IPS-20b (cell line): ENCODE data around the gene ADCY9.

Experiments used
- H3K27ac ChIP-seq: one replicate; pipeline ENCODE4 v1.5.1; 2013; ENCODE audit warnings: low read length
- H3K27me3 ChIP-seq: 2 replicates; pipeline ENCODE4 v1.6.1; 2013; ENCODE audit warnings: mild to moderate bottlenecking, low read length, inconsistent platforms; ENCODE audit not compliant: insufficient read depth
- H3K36me3 ChIP-seq: 2 replicates; pipeline ENCODE4 v1.6.1; 2013; ENCODE audit warnings: low read depth, mild to moderate bottlenecking, inconsistent platforms, low read length, moderate library complexity; ENCODE audit not compliant: insufficient read depth
- H3K4me1 ChIP-seq: 2 replicates; pipeline ENCODE4 v1.6.1; 2013; ENCODE audit warnings: mild to moderate bottlenecking, control low read depth, inconsistent platforms, low read length, moderate library complexity; ENCODE audit not compliant: insufficient read depth
- H3K4me3 ChIP-seq: 2 replicates; pipeline ENCODE4 v1.5.1; 2013; ENCODE audit warnings: mild to moderate bottlenecking, low read length, inconsistent platforms
- H3K9ac ChIP-seq: 2 replicates; pipeline ENCODE4 v1.6.1; 2013; ENCODE audit warnings: low read depth, mild to moderate bottlenecking, inconsistent platforms, low read length, moderate library complexity
- H3K9me3 ChIP-seq: 2 replicates; pipeline ENCODE4 v1.6.1; 2013; ENCODE audit warnings: mild to moderate bottlenecking, low read depth, low read length, inconsistent platforms; ENCODE audit not compliant: insufficient read depth

The ADCY9 gene

GRCh38 chr16:3988824-3989223 is 127.4 kb downstream of the ADCY9 start:
- Histone ChIP-seq H3K4me3 (no peak overlapping the region), H3K9ac (no peak overlapping the region), H3K9me3 (no peaks in the 10 kb centered on the region), H3K36me3 (no peaks in the 10 kb centered on the region), H3K4me1 (no peaks in the 10 kb centered on the region), H3K27me3 (no peaks in the 10 kb centered on the region), H3K27ac (no peak overlapping the region)

- Histone ChIP-seq H3K4me1 (no peaks in the 10 kb centered on the region), H3K4me3 (no peak overlapping the region), H3K9me3 (no peaks in the 10 kb centered on the region), H3K27me3 (peaks cover 3% of the 10 kb centered on the region; the same call in 1 of the 2 replicates), H3K27ac (no peak overlapping the region), H3K9ac (no peak overlapping the region), H3K36me3 (no peaks in the 10 kb centered on the region)
These were observed 128.2 kb downstream of the ADCY9 start for GRCh38 chr16:3988011-3988410.

GRCh38 chr16:3987231-3987630 is 129.0 kb downstream of the ADCY9 start:
- H3K36me3 ChIP-seq: no peaks in the 10 kb centered on the region

GRCh38 chr16:3986235-3986544 is 130.1 kb downstream of the ADCY9 start:
- Histone ChIP-seq H3K27ac (no peak overlapping the region), H3K36me3 (no peaks in the 10 kb centered on the region)

More at GRCh38 chr16:3987231-3987630, 129.0 kb downstream of the ADCY9 start:
- no peaks in the 10 kb centered on the region for H3K4me1 ChIP-seq
- peaks cover 3% of the 10 kb centered on the region; the same call in 1 of the 2 replicates for H3K27me3 ChIP-seq
- H3K27ac ChIP-seq: no peak overlapping the region
- H3K4me3 ChIP-seq: no peak overlapping the region
- no peaks in the 10 kb centered on the region for H3K9me3 ChIP-seq
- no peak overlapping the region for H3K9ac ChIP-seq

GRCh38 chr16:3984111-3985060 is 131.9 kb downstream of the ADCY9 start:
- Histone ChIP-seq H3K4me3 (no peak overlapping the region), H3K9ac (no peak overlapping the region), H3K27me3 (peaks cover 3% of the 10 kb centered on the region; the same call in 1 of the 2 replicates), H3K27ac (no peak overlapping the region), H3K36me3 (no peaks in the 10 kb centered on the region), H3K9me3 (no peaks in the 10 kb centered on the region), H3K4me1 (no peaks in the 10 kb centered on the region)

More at GRCh38 chr16:3986235-3986544, 130.1 kb downstream of the ADCY9 start:
- H3K4me1 ChIP-seq: no peaks in the 10 kb centered on the region
- H3K9ac ChIP-seq: no peak overlapping the region
- no peak overlapping the region for H3K4me3 ChIP-seq
- H3K9me3 ChIP-seq: no peaks in the 10 kb centered on the region
- H3K27me3 ChIP-seq: peaks cover 3% of the 10 kb centered on the region; the same call in 1 of the 2 replicates

- Histone ChIP-seq H3K36me3 (no peaks in the 10 kb centered on the region), H3K9me3 (no peaks in the 10 kb centered on the region), H3K9ac (no peak overlapping the region), H3K4me1 (no peaks in the 10 kb centered on the region), H3K27me3 (peaks cover 3% of the 10 kb centered on the region; the same call in 1 of the 2 replicates), H3K4me3 (no peak overlapping the region), H3K27ac (no peak overlapping the region)
These were observed 133.1 kb downstream of the ADCY9 start for GRCh38 chr16:3983081-3983520.

- Histone ChIP-seq H3K36me3 (no peaks in the 10 kb centered on the region), H3K4me3 (no peak overlapping the region), H3K9ac (no peak overlapping the region), H3K4me1 (no peaks in the 10 kb centered on the region), H3K27me3 (peaks cover 3% of the 10 kb centered on the region; the same call in 1 of the 2 replicates), H3K27ac (no peak overlapping the region), H3K9me3 (no peaks in the 10 kb centered on the region)
These were observed 134.0 kb downstream of the ADCY9 start for GRCh38 chr16:3982216-3982615.

GRCh38 chr16:3980253-3981111 is 135.8 kb downstream of the ADCY9 start:
- no peaks in the 10 kb centered on the region for H3K4me1 ChIP-seq
- H3K9ac ChIP-seq: no peak overlapping the region
- no peaks in the 10 kb centered on the region for H3K36me3 ChIP-seq
- H3K27ac ChIP-seq: no peak overlapping the region
- H3K4me3 ChIP-seq: no peak overlapping the region
- H3K9me3 ChIP-seq: no peaks in the 10 kb centered on the region
- peaks cover 3% of the 10 kb centered on the region; the same call in 1 of the 2 replicates for H3K27me3 ChIP-seq

- no peak overlapping the region for H3K9ac ChIP-seq
- H3K27ac ChIP-seq: no peak overlapping the region
- no peaks in the 10 kb centered on the region for H3K36me3 ChIP-seq
- peaks cover 3% of the 10 kb centered on the region; the same call in 1 of the 2 replicates for H3K27me3 ChIP-seq
- H3K4me1 ChIP-seq: no peaks in the 10 kb centered on the region
- no peaks in the 10 kb centered on the region for H3K9me3 ChIP-seq
- no peak overlapping the region for H3K4me3 ChIP-seq
These were observed 136.7 kb downstream of the ADCY9 start for GRCh38 chr16:3979518-3979917.

GRCh38 chr16:3979070-3979469 is 137.2 kb downstream of the ADCY9 start:
- Histone ChIP-seq H3K36me3 (no peaks in the 10 kb centered on the region), H3K9me3 (no peaks in the 10 kb centered on the region), H3K27me3 (peaks cover 3% of the 10 kb centered on the region; the same call in 1 of the 2 replicates), H3K4me3 (no peak overlapping the region), H3K4me1 (no peaks in the 10 kb centered on the region), H3K9ac (no peak overlapping the region), H3K27ac (no peak overlapping the region)

GRCh38 chr16:3977376-3977775 is 138.9 kb downstream of the ADCY9 start:
- Histone ChIP-seq H3K4me1 (no peaks in the 10 kb centered on the region), H3K4me3 (no peak overlapping the region), H3K27ac (no peak overlapping the region), H3K36me3 (no peaks in the 10 kb centered on the region), H3K9ac (no peak overlapping the region), H3K27me3 (no peaks in the 10 kb centered on the region), H3K9me3 (no peaks in the 10 kb centered on the region)
